ENCODE results near the gene TDRD6. TPM values are rescaled to one million over a fixed set of nuclear protein-coding genes. Genes with fewer than 3 reads are reported as not detected.

Gene TDRD6
- total and polyA plus RNA-seq, 2 donors (not counting 1 experiment from before 2014, with no cell fraction given), result 0.01 to 0.33 TPM

DNA sequence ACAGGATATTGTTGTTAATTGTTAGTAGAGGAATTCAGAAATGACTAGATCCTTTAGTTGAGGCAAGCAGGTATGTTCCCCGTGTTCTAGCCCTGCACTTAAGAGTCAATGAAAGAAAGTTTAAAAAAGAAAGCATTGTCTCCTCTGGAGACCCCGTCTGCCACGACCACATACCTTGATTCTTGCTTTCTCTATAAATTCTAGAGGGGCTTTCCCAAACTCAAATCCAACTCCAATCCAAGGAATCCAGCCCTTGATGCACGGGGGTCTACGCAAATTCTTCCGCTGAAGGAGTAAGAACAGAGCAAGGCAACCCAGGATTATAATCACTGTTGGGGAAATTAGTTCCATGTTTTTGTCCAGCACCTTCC is 35.5 kb upstream of the TDRD6 start:
- Histone ChIP-seq H2AFZ (ENCODE audit: low read length) (peak overlapping the region; percentile 97), H3K4me3 (replicated peaks in 1 of 4; ENCODE audit: control extremely low read depth in 1 of 4, insufficient read depth in 1 of 4, low read depth in 3 of 4, low read length in 4 of 4) (peak overlapping the region; percentile 87 to 96 (median 90)), H3K9me3 (ENCODE audit: control insufficient read depth, insufficient read depth, low read depth, low read length) (no peaks in the 10 kb centered on the region), H3K27ac (ENCODE audit: insufficient read depth, low read length) (no peak overlapping the region), H4K20me1 (ENCODE audit: control insufficient read depth, extremely low read depth, insufficient read depth, low read length) (no peaks in the 10 kb centered on the region), H3K27me3 (ENCODE audit: control insufficient read depth, insufficient read depth, low read length) (no peaks in the 10 kb centered on the region), H3K9ac (ENCODE audit: insufficient read depth, low read length) (no peak overlapping the region), H3K4me2 (ENCODE audit: extremely low read depth, insufficient read depth, low read length) (peak overlapping the region; percentile 98), H3K4me1 (ENCODE audit: control insufficient read depth, extremely low read depth, insufficient read depth, low read length) (no peaks in the 10 kb centered on the region), H3K79me2 (ENCODE audit: control insufficient read depth, insufficient read depth, low read length) (no peaks in the 10 kb centered on the region), H3K36me3 (ENCODE audit: control insufficient read depth, insufficient read depth, low read length) (no peaks in the 10 kb centered on the region)
- no peak for TF ChIP-seq EZH2 (IDR thresholded peaks at IDR 0.05; ENCODE audit: low read length, missing control alignments)
- TF ChIP-seq, protein P1, sequence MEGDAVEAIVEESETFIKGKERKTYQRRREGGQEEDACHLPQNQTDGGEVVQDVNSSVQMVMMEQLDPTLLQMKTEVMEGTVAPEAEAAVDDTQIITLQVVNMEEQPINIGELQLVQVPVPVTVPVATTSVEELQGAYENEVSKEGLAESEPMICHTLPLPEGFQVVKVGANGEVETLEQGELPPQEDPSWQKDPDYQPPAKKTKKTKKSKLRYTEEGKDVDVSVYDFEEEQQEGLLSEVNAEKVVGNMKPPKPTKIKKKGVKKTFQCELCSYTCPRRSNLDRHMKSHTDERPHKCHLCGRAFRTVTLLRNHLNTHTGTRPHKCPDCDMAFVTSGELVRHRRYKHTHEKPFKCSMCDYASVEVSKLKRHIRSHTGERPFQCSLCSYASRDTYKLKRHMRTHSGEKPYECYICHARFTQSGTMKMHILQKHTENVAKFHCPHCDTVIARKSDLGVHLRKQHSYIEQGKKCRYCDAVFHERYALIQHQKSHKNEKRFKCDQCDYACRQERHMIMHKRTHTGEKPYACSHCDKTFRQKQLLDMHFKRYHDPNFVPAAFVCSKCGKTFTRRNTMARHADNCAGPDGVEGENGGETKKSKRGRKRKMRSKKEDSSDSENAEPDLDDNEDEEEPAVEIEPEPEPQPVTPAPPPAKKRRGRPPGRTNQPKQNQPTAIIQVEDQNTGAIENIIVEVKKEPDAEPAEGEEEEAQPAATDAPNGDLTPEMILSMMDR (conservative IDR thresholded peaks at IDR 0.05 in 1 of 2, IDR thresholded peaks at IDR 0.05 in 1 of 2; ENCODE audit: low read depth in 1 of 2, low read length in 2 of 2), result no peak
- no peak for DNase-seq (ENCODE audit: low read depth in 2 of 2)

DNA sequence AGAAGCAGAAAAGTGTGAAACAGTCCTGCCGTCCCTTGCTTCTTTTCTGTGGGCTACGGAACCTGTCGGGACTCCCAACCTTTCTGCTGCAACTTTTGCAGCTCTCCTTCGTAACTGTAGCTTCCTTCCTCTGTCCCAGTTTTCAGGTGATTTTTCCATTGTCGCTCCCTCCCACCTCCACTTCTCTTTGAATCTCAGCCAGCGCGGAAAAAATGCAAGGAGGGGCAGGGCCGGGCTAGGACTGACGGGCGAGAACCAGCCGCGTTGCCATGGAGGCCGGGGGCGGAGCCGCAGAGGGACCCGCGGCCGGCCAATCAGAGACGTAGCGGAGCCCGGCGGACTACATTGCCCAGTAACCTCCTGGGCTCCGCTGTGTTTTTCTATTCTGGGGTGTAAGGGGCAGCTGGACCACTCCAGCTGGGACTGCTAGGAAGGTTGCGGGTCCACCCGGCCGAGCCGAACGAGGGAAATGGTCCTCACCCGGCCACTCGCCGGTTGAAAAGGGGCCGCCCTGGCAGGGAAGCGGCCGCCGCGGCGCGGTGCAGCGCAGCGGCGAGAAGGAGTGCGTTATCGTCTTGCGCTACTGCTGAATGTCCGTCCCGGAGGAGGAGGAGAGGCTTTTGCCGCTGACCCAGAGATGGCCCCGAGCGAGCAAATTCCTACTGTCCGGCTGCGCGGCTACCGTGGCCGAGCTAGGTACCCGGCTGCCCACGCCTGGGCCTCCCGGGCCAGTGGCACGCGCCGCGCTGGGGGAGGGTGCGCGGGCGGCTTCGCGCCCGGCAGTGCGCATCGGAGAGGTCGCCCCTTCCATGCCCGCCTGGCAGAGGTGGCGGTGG is 34.9 kb upstream of the TDRD6 start, which contains the start of the genes CYP39A1 and SLC25A27:
Gene CYP39A1, minus strand, starts transcription at position 216 of the 836 bp plus-strand sequence. CDS start 236 bp downstream, outside the sequence.
Gene SLC25A27, plus strand, starts transcription at position 373 of the 836 bp plus-strand sequence. Its CDS starts 218 bp downstream, at position 591.
- Histone ChIP-seq H3K4me2 (ENCODE audit: extremely low read depth, insufficient read depth, low read length) (peak within 1 kb of the TSS; percentile 98), H3K27me3 (ENCODE audit: control insufficient read depth, insufficient read depth, low read length) (no peaks in the 10 kb centered on the region), H2AFZ (ENCODE audit: low read length) (peak within 1 kb of the TSS; percentile 97), H3K79me2 (ENCODE audit: control insufficient read depth, insufficient read depth, low read length) (no peaks in the 10 kb centered on the region), H3K27ac (ENCODE audit: insufficient read depth, low read length) (peak within 1 kb of the TSS; percentile 22), H3K4me3 (replicated peaks in 1 of 4; ENCODE audit: control extremely low read depth in 1 of 4, insufficient read depth in 1 of 4, low read depth in 3 of 4, low read length in 4 of 4) (peak within 1 kb of the TSS; percentile 87 to 96 (median 90)), H3K36me3 (ENCODE audit: control insufficient read depth, insufficient read depth, low read length) (no peaks in the 10 kb centered on the region), H3K9me3 (ENCODE audit: control insufficient read depth, insufficient read depth, low read depth, low read length) (no peaks in the 10 kb centered on the region), H3K9ac (ENCODE audit: insufficient read depth, low read length) (peak within 1 kb of the TSS; percentile 48), H3K4me1 (ENCODE audit: control insufficient read depth, extremely low read depth, insufficient read depth, low read length) (no peaks in the 10 kb centered on the region), H4K20me1 (ENCODE audit: control insufficient read depth, extremely low read depth, insufficient read depth, low read length) (no peaks in the 10 kb centered on the region)
- TF ChIP-seq, protein P1 (conservative IDR thresholded peaks at IDR 0.05 in 1 of 2, IDR thresholded peaks at IDR 0.05 in 1 of 2; ENCODE audit: low read depth in 1 of 2, low read length in 2 of 2), result no peak
- TF ChIP-seq EZH2 (IDR thresholded peaks at IDR 0.05; ENCODE audit: low read length, missing control alignments), result no peak
- peak; percentile 81 to 83 for DNase-seq (ENCODE audit: low read depth in 2 of 2)

DNA sequence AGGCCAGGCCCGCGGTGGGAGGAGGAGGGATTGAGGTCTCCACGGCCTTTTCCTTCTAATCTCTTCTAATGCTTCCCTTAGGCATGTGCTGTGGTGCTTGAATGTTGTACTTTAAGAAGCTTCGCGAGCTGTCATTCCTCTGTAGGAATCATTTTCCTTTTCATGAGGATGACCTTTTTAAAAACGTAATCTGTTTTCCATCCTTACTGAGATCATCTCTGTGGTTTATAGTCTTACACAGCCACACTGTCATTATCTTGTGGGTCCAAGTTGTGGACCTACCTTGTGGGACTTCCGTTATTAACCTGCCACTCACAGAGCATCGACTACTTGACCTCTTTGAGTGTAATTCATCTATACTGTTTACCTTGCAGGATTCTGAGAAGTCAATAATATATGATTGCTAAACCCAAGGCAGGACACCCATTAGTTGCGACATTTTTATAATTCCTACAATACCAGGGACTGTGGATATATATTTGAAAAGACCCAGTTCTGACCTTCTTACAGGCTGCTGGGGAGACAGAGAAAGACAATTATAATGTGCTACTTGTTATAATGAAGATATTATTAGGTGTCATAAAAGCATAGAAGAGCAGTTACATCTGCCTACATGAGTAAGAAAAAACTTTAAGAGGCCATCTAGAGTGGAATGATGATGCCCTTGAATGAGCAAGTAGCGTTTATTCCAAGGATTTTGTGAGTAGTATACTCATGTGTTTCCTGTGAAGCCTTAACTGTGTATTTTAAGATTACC is 34.1 kb upstream of the TDRD6 start:
- no peak for DNase-seq (ENCODE audit: low read depth in 2 of 2)
- peak overlapping the region; percentile 48 for H3K9ac ChIP-seq (ENCODE audit: insufficient read depth, low read length)
- H3K4me3 ChIP-seq (replicated peaks in 1 of 4; ENCODE audit: control extremely low read depth in 1 of 4, insufficient read depth in 1 of 4, low read depth in 3 of 4, low read length in 4 of 4), result peak overlapping the region; percentile 87 to 96 (median 90)
- peak overlapping the region; percentile 97 for H2AFZ ChIP-seq (ENCODE audit: low read length)
- H4K20me1 ChIP-seq (ENCODE audit: control insufficient read depth, extremely low read depth, insufficient read depth, low read length), result no peaks in the 10 kb centered on the region
- H3K36me3 ChIP-seq (ENCODE audit: control insufficient read depth, insufficient read depth, low read length), result no peaks in the 10 kb centered on the region
- H3K27ac ChIP-seq (ENCODE audit: insufficient read depth, low read length), result peak overlapping the region; percentile 22
- no peak for TF ChIP-seq EZH2 (IDR thresholded peaks at IDR 0.05; ENCODE audit: low read length, missing control alignments)
- TF ChIP-seq, protein P1 (conservative IDR thresholded peaks at IDR 0.05 in 1 of 2, IDR thresholded peaks at IDR 0.05 in 1 of 2; ENCODE audit: low read depth in 1 of 2, low read length in 2 of 2), result no peak
- no peaks in the 10 kb centered on the region for H3K79me2 ChIP-seq (ENCODE audit: control insufficient read depth, insufficient read depth, low read length)
- H3K4me1 ChIP-seq (ENCODE audit: control insufficient read depth, extremely low read depth, insufficient read depth, low read length), result no peaks in the 10 kb centered on the region
- peak overlapping the region; percentile 89 for H3K4me2 ChIP-seq (ENCODE audit: extremely low read depth, insufficient read depth, low read length)
- no peaks in the 10 kb centered on the region for H3K27me3 ChIP-seq (ENCODE audit: control insufficient read depth, insufficient read depth, low read length)
- no peaks in the 10 kb centered on the region for H3K9me3 ChIP-seq (ENCODE audit: control insufficient read depth, insufficient read depth, low read depth, low read length)
